Hepatocyte (in vitro differentiated cells): ENCODE measurements around the gene ATP8A2.

Source experiments
- EZH2 ChIP-seq: fragments of 200-600 bp; sonication (generic); IDR thresholded peaks from 2 replicates; pipeline ENCODE4 v1.6.1; 2016; ENCODE audit warnings: antibody characterized with exemption, mild to moderate bottlenecking, borderline replicate concordance
- TF ChIP-seq, protein P1 (sequence below): fragments of 200-600 bp; sonication (generic); IDR thresholded peaks from 2 replicates; pipeline ENCODE4 v1.5.1; 2016; ENCODE audit warnings: antibody characterized with exemption, mild to moderate bottlenecking; ENCODE audit not compliant: poor library complexity

DNA sequence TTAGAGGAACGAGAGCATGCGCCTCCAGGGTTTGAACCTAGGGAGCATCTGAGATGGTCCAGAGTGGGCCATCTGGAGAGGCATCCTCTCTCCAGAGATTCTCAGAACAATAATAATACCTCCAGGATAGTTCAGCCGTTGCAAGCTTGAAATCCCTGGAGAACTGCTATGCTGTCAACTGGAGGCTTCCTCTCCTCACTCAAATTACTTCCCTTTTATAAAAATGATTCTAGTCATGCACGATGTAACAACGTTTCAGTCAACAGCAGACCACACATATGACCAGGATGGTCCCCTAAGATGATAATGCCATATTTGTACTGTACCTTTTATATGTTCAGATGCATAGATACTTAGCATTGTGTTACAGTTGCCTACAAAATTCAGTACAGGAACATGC, 571.3 kb downstream of the ATP8A2 start:
- TF ChIP-seq, protein P1, sequence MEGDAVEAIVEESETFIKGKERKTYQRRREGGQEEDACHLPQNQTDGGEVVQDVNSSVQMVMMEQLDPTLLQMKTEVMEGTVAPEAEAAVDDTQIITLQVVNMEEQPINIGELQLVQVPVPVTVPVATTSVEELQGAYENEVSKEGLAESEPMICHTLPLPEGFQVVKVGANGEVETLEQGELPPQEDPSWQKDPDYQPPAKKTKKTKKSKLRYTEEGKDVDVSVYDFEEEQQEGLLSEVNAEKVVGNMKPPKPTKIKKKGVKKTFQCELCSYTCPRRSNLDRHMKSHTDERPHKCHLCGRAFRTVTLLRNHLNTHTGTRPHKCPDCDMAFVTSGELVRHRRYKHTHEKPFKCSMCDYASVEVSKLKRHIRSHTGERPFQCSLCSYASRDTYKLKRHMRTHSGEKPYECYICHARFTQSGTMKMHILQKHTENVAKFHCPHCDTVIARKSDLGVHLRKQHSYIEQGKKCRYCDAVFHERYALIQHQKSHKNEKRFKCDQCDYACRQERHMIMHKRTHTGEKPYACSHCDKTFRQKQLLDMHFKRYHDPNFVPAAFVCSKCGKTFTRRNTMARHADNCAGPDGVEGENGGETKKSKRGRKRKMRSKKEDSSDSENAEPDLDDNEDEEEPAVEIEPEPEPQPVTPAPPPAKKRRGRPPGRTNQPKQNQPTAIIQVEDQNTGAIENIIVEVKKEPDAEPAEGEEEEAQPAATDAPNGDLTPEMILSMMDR: no peak
- no peak for TF ChIP-seq EZH2
